Measurements from ENCODE around the gene C19orf33. TPM values are rescaled to one million over a fixed set of nuclear protein-coding genes. Genes with fewer than 3 reads are reported as not detected.

Gene C19orf33
- total and polyA plus RNA-seq, 9 of the 15 experiments (the other 6 are each of a cell fraction or from before 2014, with no cell fraction given) = 3.2 TPM; not detected in 8

DNA sequence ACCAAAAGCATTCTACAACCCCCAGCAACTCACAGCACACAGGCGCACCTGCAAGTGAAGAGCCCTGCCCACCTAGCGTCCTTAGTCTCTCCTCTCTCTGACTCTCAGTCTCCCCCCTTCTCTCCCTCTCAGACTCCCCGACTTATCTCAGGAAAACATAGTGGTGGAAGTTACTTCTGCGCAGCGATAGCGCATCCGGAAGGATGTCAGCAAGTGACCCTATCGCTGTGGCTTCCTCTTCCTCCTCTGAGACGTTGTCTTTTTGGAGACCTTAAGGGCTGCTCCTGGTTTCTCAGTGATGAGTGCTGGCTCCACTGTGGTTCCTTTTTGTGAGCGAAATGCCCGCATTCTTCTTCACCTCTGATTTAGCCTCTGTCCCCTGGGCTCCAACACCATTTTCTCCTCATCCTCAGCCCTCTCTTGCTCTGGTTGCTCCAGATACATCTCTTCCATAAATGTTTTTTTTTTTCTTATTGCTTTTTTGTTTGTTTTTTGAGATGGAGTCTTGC lies 13.1 kb downstream of the C19orf33 start (continued):
- TF ChIP-seq ZNF77 (CRISPR knock-in tag; IDR thresholded peaks at IDR 0.05) = no peak
- TF ChIP-seq ZNF436 (CRISPR knock-in tag; IDR thresholded peaks at IDR 0.05) = no peak
- TF ChIP-seq ZNF253 (CRISPR knock-in tag; conservative IDR thresholded peaks at IDR 0.05) = no peak
- TF ChIP-seq MAFK (IDR thresholded peaks at IDR 0.05; ENCODE audit: low read length) = peak; percentile 19; the same call in 1 of the 2 replicates
- TF ChIP-seq, protein P1, sequence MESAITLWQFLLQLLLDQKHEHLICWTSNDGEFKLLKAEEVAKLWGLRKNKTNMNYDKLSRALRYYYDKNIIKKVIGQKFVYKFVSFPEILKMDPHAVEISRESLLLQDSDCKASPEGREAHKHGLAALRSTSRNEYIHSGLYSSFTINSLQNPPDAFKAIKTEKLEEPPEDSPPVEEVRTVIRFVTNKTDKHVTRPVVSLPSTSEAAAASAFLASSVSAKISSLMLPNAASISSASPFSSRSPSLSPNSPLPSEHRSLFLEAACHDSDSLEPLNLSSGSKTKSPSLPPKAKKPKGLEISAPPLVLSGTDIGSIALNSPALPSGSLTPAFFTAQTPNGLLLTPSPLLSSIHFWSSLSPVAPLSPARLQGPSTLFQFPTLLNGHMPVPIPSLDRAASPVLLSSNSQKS (CRISPR knock-in tag; IDR thresholded peaks at IDR 0.05) = no peak
- TF ChIP-seq, protein P2, sequence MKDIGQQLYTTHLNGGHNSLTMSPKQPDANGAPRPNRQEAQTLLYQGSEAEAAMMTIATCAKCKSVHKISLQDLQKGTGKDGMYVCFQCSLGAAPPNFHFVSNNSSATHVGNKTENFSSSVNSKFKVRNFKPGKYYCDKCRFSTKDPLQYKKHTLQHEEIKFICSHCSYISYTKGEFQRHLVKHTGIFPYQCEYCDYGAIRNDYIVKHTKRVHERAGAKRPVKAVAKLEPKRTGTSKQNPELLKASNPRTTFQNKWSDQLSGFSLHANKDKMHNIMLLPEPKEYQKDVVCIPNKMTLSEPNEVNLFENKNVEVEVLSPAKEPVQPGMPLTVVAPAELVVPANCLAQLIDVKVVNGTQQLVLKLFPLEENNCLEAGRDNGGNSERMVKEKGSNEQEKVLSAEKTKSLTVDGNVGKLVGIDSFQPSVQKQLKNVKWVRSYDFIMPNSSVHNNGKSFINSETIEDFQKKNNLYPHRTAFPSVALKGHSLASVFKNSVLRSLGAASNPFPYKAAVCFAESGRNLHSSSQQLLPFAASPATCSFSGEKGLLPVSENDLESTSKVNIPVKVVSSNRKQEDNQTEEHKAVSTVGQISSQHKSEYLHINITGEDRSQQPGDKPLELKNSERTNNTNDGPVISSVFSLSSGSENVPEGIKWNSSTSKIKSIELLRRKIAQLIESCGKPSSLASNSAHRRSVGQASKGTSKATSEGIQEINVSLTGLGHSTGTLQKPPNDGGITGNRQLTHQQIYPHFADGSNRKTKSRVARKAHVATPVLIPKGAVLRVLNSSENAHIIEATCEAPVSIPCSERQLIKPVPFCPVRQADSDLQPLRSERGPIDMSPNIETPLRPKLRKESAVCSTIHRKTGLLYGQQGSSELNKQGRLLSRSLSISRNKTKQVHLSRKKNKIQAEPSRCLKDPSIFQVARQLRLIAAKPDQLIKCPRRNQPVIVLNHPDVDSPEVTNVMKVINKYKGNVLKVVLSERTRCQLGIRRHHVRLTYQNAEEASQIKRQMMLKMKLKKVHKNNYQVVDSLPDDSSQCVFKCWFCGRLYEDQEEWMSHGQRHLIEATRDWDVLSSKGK (CRISPR knock-in tag; IDR thresholded peaks at IDR 0.05) = no peak
- TF ChIP-seq CAMTA2 (CRISPR knock-in tag; conservative IDR thresholded peaks at IDR 0.05) = no peak
- peak; percentile 44; the same call in 1 of the 2 replicates for TF ChIP-seq ZKSCAN1 (IDR thresholded peaks at IDR 0.05; ENCODE audit: low read depth, low read length)
- TF ChIP-seq NR4A1 (CRISPR knock-in tag; IDR thresholded peaks at IDR 0.05) = no peak
- peak; percentile 51; the same call in 1 of the 2 replicates for TF ChIP-seq NR4A1 (tag; IDR thresholded peaks at IDR 0.05)
- TF ChIP-seq, protein P3, sequence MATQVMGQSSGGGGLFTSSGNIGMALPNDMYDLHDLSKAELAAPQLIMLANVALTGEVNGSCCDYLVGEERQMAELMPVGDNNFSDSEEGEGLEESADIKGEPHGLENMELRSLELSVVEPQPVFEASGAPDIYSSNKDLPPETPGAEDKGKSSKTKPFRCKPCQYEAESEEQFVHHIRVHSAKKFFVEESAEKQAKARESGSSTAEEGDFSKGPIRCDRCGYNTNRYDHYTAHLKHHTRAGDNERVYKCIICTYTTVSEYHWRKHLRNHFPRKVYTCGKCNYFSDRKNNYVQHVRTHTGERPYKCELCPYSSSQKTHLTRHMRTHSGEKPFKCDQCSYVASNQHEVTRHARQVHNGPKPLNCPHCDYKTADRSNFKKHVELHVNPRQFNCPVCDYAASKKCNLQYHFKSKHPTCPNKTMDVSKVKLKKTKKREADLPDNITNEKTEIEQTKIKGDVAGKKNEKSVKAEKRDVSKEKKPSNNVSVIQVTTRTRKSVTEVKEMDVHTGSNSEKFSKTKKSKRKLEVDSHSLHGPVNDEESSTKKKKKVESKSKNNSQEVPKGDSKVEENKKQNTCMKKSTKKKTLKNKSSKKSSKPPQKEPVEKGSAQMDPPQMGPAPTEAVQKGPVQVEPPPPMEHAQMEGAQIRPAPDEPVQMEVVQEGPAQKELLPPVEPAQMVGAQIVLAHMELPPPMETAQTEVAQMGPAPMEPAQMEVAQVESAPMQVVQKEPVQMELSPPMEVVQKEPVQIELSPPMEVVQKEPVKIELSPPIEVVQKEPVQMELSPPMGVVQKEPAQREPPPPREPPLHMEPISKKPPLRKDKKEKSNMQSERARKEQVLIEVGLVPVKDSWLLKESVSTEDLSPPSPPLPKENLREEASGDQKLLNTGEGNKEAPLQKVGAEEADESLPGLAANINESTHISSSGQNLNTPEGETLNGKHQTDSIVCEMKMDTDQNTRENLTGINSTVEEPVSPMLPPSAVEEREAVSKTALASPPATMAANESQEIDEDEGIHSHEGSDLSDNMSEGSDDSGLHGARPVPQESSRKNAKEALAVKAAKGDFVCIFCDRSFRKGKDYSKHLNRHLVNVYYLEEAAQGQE (IDR thresholded peaks at IDR 0.05; ENCODE audit: borderline replicate concordance) = peak; percentile 21; the same call in 1 of the 2 replicates
- TF ChIP-seq, protein P3 (CRISPR knock-in tag; IDR thresholded peaks at IDR 0.05; ENCODE audit: low read depth) = 0 out of 2 replicates have a peak, but pooled peaks have one; percentile 19
- TF ChIP-seq, protein P4, sequence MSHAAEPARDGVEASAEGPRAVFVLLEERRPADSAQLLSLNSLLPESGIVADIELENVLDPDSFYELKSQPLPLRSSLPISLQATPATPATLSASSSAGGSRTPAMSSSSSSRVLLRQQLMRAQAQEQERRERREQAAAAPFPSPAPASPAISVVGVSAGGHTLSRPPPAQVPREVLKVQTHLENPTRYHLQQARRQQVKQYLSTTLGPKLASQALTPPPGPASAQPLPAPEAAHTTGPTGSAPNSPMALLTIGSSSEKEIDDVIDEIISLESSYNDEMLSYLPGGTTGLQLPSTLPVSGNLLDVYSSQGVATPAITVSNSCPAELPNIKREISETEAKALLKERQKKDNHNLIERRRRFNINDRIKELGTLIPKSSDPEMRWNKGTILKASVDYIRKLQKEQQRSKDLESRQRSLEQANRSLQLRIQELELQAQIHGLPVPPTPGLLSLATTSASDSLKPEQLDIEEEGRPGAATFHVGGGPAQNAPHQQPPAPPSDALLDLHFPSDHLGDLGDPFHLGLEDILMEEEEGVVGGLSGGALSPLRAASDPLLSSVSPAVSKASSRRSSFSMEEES (CRISPR knock-in tag; IDR thresholded peaks at IDR 0.05) = no peak
- TF ChIP-seq ETV6 (IDR thresholded peaks at IDR 0.05; ENCODE audit: borderline replicate concordance in 1 of 2, low read depth in 2 of 2, low read length in 1 of 2) = peak; percentile 100
- TF ChIP-seq ETV6 (CRISPR knock-in tag; IDR thresholded peaks at IDR 0.05; ENCODE audit: borderline replicate concordance) = no peak

Measured in K562 (cell line).